Heart left ventricle (tissue), 13 donors: ENCODE data around the gene PMM2.

ENCODE experiments used
- CTCF ChIP-seq, 12 donors: fragments of 200-600 bp; sonication (generic) in 4 of 12; IDR thresholded peaks; one replicate each; pipeline versions ENCODE4 v1.5.0 to v1.8.0; 2018 to 2022; ENCODE audit warnings: antibody characterized with exemption in 12 of 12, mild to moderate bottlenecking in 5 of 12
- POLR2A ChIP-seq, 2 donors: fragments of 450-650 bp; IDR thresholded peaks; one replicate each; pipeline ENCODE4 v1.6.1; 2017; ENCODE audit warnings: antibody characterized with exemption in 2 of 2, mild to moderate bottlenecking in 2 of 2, moderate library complexity in 2 of 2
- donor health status: ischemic (EF 13 %, LVEDD 7.1; RV severe dilation, severe dysfunction).
- donor health status: DM: no; HTN: yes; CAD: no.
- donor health status: DM: no; HTN: no; CAD: no.
- donor health status: ischemic (EF 25% LVEDD 6.9; RV normal size, moderate dysfunction).
- donor health status: ischemic (EF 25% LVEDD 5.7; RV mildly dilated, moderate dysfunction).
- donor health status: ischemic (EF 35%, LVEDD 5.7; RV mildly dilated, moderate dysfunction).
- donor health status: nonischemic (EF 11% LVEDD 7.7; RV severe dilation, severe dysfunction).
- donor health status: DM: yes; HTN: yes; CAD: no.
- donor health status: PGD.
- donor health status: ischemic (EF 29% LVEDD 5.4; RV normal size, mild dysfunction).
- donor health status: nonischemic (EF 23%, LVEDD 6.1; RV moderate dilation, normal function).

DNA sequence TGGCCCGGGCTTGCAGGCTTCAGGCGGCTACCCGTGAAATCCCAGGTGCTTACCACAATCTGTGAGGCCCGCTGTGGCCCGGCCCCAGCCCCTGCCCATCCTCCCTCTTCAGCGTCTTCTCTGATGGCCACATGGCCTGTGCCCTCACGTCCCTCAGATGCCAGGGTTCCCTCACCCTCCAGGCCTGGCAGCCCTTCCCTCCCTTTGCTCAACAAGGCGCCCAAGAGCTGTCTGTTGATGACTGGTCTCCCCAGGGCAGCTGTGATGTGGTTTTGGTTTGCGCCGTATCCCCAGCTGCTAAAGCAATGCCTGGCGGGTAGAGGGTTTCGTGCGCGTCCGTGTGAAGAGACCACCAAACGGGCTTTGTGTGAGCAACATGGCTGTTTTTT, 35.1 kb downstream of the PMM2 start:
- TF ChIP-seq POLR2A (IDR thresholded peaks at IDR 0.05), result no peak
- no peak for TF ChIP-seq CTCF (IDR thresholded peaks at IDR 0.05)
